GM11168 (cell line): ENCODE measurements around the gene FTL.

ENCODE experiments used
- in situ Hi-C: fragments of 300-500 bp; cut with MboI; formaldehyde crosslinking; loops from one replicate; pipeline ENCODE4 v1.12.0; 2022; ENCODE audit warnings: low sequenced_read_pairs; ENCODE audit not compliant: unreplicated experiment

FTL gene

DNA sequence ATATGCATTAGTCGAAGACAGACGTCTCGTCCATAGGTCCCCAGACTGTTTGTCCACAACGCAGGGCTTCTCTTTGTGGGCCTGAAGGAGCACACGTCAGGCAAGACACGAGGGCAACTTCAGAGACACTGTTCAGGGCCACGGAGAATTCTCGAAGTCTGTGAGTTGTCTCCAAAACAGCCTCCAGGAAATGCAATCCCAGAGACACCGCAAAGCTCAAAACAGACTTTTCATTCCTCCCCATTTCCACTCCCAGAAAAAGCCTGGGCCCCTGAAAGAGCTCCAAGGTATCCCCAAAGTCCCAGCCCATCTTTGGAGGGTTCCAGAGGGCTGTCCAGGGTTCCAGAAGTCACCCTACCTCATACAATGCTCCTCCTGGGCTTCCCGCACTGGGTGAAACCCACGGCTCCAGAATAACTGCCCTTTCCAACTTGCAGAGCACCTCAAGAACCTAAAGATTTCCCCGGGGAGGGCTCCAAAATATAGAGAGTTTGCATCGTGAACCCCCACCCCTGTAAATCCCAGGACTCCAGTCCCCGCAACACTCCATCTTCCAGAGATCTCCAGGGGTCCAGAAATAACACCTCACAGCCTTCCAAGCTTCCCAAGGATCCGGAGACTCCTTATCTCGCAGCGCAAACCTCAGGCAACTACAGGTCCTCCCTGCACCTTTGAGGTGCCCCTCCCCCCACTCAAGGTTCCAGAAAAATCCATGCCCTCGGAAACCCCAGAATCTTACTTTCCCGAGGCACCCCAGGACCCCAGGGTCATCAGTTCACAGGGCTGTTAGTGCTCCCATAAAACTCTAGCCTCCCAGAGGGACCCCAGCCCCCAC lies 687 bp upstream of the FTL start:
- in situ Hi-C loops, result loop anchor here (10.0 kb wide), 1 partner anchor 170 kb away; no protein-coding TSS in a partner anchor

DNA sequence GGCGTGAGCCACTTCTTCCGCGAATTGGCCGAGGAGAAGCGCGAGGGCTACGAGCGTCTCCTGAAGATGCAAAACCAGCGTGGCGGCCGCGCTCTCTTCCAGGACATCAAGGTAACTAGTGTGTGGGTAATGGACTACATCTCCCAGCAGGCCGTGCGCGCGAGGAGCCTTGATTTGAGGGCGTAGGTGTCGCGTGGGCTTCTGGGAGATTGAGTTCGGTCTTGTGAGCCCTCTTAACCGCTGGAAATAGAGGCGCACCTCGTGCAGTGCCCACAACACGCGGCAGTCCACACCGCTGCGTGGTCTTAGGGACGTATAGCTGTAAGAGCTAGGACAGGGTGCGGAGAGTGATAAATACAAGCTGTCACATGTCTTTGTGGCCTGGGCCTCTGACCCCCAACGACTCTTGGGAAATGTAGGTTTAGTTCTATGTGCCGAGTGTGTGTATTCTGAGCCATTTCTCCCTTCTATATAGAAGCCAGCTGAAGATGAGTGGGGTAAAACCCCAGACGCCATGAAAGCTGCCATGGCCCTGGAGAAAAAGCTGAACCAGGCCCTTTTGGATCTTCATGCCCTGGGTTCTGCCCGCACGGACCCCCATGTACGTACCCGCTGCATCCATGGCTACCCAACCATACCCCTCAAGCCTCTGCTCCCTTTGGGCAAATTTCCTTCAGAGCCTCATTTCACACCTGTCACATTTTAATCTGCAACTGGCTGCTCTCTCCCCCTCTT lies 864 bp downstream of the FTL start:
- in situ Hi-C loops, result loop anchor here (10.0 kb wide), 1 partner anchor 171 kb away; no protein-coding TSS in a partner anchor

DNA sequence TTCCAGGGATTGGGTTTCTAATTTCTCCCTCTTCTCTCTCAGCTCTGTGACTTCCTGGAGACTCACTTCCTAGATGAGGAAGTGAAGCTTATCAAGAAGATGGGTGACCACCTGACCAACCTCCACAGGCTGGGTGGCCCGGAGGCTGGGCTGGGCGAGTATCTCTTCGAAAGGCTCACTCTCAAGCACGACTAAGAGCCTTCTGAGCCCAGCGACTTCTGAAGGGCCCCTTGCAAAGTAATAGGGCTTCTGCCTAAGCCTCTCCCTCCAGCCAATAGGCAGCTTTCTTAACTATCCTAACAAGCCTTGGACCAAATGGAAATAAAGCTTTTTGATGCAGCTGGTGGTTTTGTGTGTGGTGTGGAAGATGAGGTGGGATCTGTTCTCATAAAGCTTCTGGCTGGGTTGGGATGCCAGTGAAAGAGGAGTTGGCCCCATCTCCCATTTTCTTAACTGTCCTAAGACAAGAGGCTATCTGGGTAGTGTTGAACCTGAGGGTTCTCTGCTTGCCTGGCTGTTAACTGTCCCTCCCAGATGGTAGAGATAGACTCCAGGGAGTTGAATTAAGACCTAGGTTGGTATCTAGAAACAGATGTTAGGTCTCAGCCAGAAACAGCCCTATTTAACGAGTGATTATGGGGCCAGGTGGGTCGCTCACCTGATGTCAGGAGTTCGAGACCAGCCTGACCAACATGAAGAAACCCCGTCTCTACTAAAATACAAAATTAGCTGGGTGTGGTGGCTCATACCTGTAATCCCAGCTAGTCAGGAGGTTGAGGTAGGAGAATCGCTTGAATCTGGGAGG lies 1.6 kb downstream of the FTL start:
- in situ Hi-C loops, result loop anchor here (10.0 kb wide), 1 partner anchor 172 kb away; no protein-coding TSS in a partner anchor

DNA sequence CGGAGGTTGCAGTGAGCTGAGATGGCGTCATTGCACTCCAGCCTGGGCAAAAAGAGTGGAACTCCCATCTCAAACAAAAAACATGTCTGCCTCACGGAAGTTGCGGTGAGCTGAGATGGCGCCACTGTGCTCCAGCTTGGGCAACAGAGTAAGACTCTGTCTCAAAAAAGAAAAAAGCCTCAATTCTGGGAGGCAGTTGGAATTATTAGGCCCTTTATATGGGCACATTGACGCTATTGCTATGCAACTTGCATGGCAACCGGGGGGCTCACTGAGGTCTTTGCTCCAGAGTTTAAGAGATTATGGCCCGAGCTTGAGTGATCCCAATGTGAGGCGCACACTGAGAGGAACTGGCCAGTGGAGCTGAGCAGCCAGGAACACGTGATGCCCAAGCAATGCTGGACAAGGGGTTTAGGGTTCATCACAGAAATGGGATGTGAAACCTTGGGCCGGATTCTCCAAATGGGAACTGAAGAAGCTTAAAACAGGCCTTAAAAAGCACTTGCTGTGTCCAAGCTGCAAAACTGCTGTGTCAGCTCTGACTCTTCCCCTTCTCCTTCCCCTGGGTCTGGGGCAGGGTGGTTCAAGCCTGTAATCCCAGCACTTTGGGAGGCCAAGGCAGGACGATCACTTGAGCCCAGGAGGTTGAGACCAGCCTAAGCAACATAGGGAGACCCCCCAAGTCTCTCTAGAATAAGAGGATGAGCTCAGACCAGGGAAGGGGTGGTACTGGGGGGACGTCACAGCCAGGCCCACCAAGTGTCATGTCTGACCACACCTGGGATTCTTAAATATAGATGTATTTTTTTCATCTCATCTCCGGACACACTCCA lies 2.5 kb downstream of the FTL start:
- in situ Hi-C loops, result loop anchor here (10.0 kb wide), 1 partner anchor 173 kb away; no protein-coding TSS in a partner anchor

DNA sequence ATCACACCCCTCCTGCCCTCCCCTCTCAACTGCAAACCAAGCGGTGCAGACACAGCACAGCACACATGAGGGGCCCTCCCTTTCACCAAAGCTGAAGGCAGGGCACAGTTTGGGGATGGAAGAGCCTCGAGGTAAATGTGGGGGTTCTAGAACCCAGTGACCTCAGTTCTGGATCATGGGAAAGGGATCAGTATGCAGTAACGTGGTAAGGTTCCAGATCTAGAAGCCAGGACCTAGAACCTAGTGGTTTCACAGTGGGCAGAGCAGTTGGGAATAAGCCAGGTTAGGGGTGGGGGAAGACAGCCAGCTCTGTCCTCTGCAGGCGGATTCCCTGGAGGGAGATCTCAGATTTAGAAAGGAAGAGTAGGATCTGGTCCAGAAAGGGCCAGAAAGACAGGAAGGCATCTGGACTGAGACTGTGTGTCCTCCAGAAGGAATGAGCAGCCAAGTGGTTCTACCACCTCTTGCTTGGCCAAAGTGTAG lies 3.1 kb downstream of the FTL start:
- in situ Hi-C loops, result loop anchor here (10.0 kb wide), 1 partner anchor 173 kb away; no protein-coding TSS in a partner anchor

DNA sequence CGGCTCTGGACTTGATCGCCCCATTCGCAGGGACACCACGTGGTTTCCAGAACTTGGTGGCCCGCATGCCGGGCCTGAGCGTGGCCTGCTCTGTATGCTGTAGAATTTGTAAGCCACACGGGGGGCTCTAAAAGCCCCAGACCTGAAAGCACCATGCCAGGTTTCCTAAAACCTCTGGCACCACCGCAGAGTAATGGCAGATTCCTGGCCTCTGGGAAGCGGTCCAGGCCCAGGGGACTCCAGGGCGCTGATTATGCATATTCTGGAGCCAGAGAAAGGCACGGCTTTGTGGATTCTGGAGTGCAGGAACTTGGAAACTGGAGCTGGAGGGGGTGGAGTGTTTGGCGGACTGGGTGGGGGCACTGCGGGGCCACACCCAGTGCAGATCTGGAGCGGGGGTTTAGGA lies 3.7 kb downstream of the FTL start:
- in situ Hi-C loops, result loop anchor here (10.0 kb wide), 1 partner anchor 174 kb away; no protein-coding TSS in a partner anchor

DNA sequence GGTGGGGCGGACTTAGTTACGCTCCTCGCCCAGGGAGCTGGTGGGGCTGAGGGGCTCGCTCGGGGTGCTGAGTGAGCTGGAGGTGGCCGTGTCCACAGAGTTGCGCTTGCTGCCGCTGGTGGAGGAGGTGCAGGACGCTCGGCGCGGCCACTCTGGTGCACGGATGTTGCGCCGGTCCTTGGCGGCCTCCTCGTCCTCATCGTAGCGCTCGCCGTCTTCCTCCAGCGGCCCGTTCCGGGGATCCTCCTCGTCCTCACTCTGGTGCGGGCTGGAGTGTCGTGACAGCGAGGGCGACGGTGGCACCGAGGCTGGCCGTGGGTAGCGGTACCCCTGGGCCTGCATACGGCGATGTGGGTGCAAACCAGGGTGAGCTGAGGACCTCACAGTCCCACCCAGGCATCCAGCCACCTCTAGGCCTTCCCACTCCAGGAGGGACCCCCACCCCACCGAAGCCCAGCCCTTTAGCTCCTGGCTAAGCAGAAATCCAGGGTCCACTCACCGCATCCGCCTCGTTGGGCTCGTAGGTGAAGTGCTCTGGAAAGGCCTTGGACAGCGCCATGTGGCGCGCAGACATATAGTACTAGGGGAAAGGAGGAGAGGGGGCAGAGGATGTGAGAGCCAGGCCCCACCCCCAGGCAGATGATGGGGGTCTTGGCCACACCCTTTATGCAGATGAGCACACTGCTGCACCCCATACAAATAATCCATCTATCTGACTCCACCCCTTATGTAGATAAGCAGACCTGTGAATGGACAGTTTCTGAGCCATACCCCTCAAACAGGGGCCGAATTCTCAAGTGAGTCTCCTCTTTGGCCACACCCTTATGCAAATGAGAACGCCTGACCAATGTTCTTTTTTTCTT lies 4.4 kb downstream of the FTL start:
- in situ Hi-C loops, result loop anchor here (10.0 kb wide), 1 partner anchor 175 kb away; no protein-coding TSS in a partner anchor

DNA sequence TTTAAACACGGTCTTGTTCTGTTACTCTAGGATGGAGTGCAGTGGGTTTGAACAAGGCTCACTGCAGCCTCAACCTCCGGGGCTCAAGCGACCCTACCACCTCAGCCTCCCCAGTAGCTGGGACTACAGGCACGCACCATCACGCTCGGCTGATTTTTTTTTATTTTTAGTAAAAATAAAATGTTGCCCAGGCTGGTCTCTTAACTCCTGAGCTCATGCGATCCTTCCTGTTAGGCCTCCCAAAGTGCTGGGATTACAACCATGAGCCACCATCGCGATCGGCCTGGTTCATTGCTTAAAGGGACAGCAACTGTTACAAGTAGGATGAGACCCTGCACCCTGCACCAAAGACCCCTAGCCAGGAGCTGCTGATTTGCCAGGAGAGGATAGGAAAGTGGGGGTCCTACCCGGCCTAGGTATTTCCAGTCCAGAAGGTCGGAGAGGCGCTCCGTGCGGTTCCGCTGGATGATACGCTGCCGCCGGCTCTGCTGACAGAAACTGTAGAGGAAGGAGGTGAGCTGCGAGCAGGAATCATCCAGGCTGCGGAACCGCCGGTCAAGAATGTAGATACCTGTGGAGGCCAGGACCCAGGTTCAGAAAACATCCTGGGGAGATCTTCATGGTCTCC lies 5.1 kb downstream of the FTL start:
- in situ Hi-C loops, result no loop called here

DNA sequence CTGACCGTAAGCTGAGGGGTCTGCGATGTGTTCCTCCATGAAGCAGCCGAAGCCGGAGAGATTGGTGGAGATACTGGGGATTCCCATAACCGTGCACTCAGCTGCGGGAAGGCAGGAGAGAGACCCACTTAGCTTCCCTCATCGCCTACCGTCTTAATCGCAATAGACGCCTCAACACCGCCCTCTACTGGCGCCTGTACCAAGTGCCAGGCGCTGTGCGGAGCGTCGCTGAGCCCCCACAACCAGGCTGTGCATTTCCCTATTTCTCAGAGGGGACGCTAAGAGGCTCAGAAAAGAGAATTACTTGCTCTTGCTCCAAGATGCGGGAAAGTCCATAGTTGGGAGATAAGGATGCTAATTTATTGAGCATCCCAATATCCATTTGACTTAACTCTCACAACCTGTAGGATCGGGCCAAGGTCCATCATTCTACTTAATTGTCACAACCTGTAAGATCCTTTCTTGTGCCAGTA lies 5.8 kb downstream of the FTL start:
- in situ Hi-C loops, result no loop called here

DNA sequence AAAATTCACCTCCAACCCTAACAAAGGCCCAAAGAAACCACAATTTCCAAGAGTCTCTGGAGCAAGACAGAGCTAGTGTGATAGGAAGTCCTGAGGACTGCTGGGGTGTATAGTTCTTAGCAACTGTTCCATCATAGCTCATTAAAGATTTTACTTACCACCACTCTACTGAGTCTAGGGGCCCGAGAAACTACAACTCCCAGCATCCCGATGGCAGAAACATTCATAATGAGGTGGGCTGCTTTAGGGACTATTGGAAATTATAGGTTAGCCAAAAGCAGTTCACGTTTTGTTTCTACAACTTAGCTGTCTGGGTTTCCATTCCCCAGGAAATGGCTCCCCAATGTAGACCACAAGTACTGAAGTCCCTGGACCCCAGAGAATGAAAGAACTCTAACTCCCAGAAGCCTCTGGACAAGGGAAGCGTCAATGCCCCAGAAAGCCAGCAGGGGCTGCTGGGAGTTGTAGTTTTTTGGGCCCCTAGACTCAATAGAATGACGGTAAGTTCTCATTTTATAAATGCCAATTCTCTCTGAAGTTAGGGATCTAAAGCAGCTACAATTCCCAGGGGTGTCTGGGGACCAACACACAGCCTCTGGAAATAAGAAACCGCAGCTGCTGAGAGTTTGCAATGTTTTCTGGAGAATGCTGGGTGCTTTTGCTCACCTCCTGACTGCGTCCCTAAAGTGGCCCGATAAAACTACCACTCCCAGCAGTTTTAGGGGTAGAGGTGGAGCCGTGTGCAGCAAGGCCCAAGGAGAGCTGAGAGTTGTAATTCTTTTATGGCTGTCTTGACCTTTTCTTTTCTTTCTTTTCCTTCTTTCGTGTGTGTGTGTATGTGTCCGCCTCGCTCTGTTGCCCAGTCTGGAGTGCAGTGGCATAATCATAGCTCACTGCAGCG lies 11.1 kb downstream of the FTL start:
- in situ Hi-C loops, result no loop called here

DNA sequence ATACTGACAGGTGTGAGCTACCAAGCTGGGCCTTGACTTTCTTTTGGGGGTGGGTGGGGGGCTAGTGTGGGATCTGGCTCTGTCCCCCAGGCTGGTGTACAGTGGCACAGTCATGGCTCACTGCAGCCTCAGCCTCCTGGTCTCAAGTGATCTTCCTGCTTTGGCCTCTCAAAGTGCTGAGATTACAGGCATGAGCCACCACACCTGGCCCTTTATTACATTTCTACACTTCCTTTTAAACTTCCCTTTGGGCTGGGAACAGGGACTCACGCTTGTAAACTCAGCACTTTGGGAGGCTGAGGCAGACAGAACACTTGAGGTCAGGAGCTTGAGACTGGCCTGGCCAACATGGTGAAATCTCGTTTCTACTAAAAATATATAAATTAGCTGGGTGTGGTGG lies 12.0 kb downstream of the FTL start:
- in situ Hi-C loops, result no loop called here

DNA sequence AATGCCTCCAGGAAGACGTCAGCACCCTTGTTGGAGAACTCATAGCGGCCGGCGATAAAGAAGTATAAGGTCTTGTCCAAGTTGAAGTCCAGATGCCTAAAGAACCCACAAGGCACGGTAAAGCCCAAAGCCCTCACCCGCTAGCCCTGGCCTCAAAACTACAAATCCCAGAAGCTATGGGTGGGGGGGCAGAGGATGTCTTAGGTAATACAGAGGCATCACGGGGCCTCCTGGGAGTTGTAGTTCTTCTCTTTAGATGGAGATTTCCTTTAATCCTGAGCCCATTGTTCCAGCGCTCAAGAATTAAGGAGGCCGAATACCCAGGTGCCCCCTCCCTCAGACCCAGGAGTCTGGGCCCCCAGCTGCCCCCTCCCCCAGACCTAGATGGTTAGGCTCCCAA lies 17.2 kb downstream of the FTL start:
- in situ Hi-C loops, result no loop called here

DNA sequence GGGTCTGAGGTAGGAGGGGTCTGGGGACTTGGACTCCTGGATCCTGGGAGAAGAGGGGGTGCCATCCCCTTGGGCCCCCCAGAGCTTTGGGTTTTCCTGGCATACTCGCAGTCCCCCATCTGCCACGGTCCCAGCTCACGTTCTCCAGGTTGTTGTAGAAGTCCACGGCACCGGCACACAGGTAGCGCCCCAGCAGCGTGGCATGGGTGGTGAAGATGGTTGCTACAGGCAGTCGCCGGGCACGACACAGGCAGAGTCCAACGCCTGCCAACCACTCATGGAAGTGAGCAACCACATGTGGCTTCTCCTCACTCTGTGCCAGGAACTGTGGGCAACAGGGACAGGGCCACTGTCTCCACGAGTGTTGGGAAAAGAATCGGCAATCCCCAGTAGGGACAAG lies 20.6 kb downstream of the FTL start:
- in situ Hi-C loops, result no loop called here

DNA sequence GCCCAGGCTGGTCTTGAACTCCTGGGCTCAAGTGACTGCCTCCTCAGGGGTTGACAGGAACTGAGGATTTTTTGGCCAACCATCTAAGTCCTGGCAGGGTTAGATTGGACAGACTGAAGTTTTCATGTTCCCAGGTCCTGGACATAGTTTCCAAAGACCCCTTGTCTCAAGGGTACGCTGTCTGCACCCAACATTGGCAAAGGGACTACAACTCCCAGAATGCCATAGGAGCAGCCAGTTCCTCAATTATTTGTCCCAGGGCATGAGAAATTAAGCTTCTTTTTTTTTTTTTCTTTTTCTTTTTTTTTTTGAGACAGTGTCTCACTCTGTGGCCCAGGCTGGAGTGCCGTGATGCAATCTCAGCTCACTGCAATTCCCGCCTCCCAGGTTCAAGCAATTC lies 21.1 kb downstream of the FTL start:
- in situ Hi-C loops, result no loop called here

DNA sequence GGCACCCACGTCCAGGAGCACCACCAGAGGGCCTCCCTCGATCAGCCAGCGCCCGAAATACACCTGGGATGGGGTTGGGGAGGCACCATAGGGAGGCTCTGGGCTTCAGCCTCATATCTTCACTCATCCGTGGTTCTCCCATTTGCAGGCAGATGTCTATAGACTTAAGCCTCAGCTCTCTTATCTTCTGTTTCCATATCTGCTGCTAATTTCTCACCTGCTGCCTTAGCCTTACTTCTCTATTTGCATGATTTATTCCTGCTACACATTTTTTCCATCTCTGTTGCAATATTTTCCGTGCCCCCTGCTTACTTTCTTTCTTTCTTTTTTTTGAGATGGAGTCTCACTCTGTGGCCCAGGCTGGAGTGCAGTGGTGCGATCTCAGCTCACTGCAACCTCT lies 22.2 kb downstream of the FTL start:
- in situ Hi-C loops, result no loop called here

DNA sequence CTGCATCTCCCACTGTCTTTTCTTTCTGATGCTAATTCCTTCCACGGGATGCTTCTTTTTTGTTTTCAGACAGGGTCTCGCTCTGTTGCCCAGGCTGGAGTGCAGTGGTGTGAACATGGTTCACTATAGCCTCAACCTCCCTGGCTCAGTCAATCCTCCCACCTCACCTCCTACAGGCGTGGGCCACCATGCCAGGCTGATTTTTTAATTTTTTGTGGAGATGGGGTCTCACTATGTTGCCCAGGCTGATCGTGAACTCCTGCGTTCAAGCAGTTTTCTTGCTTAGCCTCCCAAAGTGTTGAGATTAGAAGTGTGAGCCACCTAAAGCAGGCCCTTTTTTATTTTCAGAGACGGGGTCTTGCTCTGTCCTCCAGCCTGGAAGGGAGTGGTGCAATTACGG lies 23.2 kb downstream of the FTL start:
- in situ Hi-C loops, result no loop called here

DNA sequence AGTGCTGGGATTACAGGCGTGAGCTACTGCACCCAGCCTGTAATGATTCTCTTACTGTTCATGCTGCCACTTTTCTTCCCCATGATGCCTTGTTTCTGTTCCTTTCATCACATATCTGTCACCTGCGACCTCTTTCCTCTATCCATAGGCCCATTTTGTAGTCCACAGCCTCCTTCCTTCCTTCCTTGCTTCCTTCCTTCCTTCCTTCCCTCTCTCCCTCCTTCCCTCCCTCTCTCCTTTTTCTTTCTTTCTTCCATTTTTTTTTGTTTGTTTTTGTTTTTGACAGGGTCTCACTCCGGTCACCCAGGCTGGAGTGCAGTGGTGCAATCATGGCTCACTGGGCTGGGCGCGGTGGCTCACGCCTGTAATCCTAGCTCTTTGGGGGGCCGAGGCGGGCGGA lies 23.8 kb downstream of the FTL start:
- in situ Hi-C loops, result no loop called here
